Measurements from ENCODE around the gene CC2D2A. TPM values are rescaled to one million over a fixed set of nuclear protein-coding genes. Genes with fewer than 3 reads are reported as not detected.
"Not testable (repeated sequence)": the region's sequence is repeated elsewhere in the genome, so short reads cannot be mapped to it uniquely, and the experiment has no call there.

The CC2D2A gene
- total RNA-seq, 2 experiments from 2014 or later: not detected

DNA sequence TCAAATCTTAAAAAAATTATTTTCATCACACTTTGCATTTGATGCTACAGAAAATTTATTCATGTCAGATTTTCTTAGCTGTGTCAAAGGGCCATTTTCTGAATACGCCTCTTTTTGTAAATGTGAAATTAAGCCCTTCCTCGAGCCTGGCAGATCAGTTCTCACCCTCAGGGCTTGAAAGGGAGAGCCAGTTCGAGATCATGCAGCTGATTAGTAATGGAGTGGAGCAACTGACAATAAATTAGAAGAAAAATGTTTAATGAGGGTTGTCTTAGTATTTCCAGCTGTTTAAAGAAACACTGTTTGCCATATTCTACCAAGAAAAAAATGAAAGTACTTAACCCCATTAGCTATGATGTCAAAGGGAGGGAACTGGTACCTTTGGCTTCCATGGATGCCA, 28.7 kb downstream of the CC2D2A start:
- no peak overlapping the region for H3K27ac Mint-ChIP-seq
- peaks cover 8% of the 10 kb centered on the region for H3K27me3 Mint-ChIP-seq
- ChIA-PET POLR2A (no interaction called here), CTCF (no interaction called here)
- H3K4me1 Mint-ChIP-seq (ENCODE audit: low read depth): no peaks in the 10 kb centered on the region
- peaks cover 12% of the 10 kb centered on the region for H3K36me3 Mint-ChIP-seq
- no peak overlapping the region for H3K4me3 Mint-ChIP-seq
- H3K9me3 Mint-ChIP-seq: peaks cover 14% of the 10 kb centered on the region
- DNase-seq: no peak
- intact Hi-C loops (cut with micrococcal nuclease): no loop called here

DNA sequence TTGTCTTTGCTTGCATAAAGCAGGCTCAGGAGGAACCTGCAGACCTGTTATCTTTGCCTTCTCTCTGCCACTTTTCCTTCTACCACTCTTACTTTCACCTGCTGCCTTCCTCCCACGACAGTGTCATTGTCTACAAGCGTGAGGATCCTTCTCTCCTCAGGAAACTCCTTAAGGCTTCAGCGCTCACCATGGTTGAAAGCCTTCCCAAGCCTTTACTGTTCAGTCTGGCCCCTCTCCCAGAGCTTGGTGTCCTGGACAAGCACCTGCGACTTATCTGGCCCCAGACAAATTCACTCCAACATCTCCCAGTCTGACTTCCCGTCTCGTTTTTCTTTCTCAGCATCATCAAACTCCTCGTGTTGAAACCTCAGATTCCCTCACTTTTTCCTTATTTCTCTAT, 31.0 kb downstream of the CC2D2A start:
- intact Hi-C loops (cut with micrococcal nuclease): no loop called here
- H3K27me3 Mint-ChIP-seq: peaks cover 8% of the 10 kb centered on the region
- H3K4me1 Mint-ChIP-seq (ENCODE audit: low read depth): no peaks in the 10 kb centered on the region
- no peak overlapping the region for H3K4me3 Mint-ChIP-seq
- CTCF ChIA-PET: no interaction called here
- no peak for DNase-seq
- H3K9me3 Mint-ChIP-seq: peaks cover 14% of the 10 kb centered on the region
- POLR2A ChIA-PET: no interaction called here
- no peak overlapping the region for H3K27ac Mint-ChIP-seq
- peaks cover 12% of the 10 kb centered on the region for H3K36me3 Mint-ChIP-seq

DNA sequence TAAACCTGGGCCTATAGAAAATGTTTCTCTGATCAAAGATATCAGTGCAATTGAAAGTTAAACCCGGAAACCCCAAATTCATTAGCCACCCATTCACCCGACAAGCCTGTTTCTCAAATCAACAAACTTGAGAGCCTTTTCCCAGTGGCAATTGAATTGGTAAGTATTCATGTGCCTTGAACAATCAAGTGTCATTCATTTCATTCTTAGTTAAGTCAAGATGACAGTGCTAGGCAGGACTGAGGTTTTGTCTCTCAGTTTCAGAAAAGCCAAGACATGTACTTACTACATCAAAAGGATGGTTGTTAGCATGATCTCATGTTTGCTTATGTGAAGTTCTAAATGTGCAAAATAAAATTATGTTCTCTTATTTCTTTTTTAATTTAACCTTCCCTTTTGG, 32.3 kb downstream of the CC2D2A start:
- intact Hi-C loops (cut with micrococcal nuclease): no loop called here
- ChIA-PET CTCF (no interaction called here), POLR2A (no interaction called here)

GRCh38 chr4:15502384-15502783, 32.7 kb downstream of the CC2D2A start:
- POLR2A ChIA-PET: no interaction called here
- H3K27ac Mint-ChIP-seq: no peak overlapping the region

More for the DNA sequence above, 32.3 kb downstream of the CC2D2A start:
- DNase-seq: no peak
- peaks cover 9% of the 10 kb centered on the region for H3K36me3 Mint-ChIP-seq
- H3K9me3 Mint-ChIP-seq: peaks cover 10% of the 10 kb centered on the region
- H3K27me3 Mint-ChIP-seq: peaks cover 8% of the 10 kb centered on the region
- no peak overlapping the region for H3K4me3 Mint-ChIP-seq
- no peaks in the 10 kb centered on the region for H3K4me1 Mint-ChIP-seq (ENCODE audit: low read depth)
- H3K27ac Mint-ChIP-seq: no peak overlapping the region

GRCh38 chr4:15504041-15504440, 34.4 kb downstream of the CC2D2A start:
- Mint-ChIP-seq H3K4me3 (no peak overlapping the region), H3K27me3 (peaks cover 4% of the 10 kb centered on the region), H3K27ac (no peak overlapping the region), H3K9me3 (no peaks in the 10 kb centered on the region), H3K36me3 (peaks cover 3% of the 10 kb centered on the region), H3K4me1 (ENCODE audit: low read depth) (no peaks in the 10 kb centered on the region)
- DNase-seq: no peak
- intact Hi-C loops (cut with micrococcal nuclease): no loop called here
- ChIA-PET POLR2A (no interaction called here), CTCF (interaction anchor here (1.2 kb wide), 1 partner anchor 25 kb away, joined by 3 read pairs; no protein-coding TSS in a partner anchor)

More at GRCh38 chr4:15502384-15502783, 32.7 kb downstream of the CC2D2A start:
- DNase-seq: no peak
- Mint-ChIP-seq H3K9me3 (peaks cover 6% of the 10 kb centered on the region), H3K27me3 (peaks cover 8% of the 10 kb centered on the region), H3K4me1 (ENCODE audit: low read depth) (no peaks in the 10 kb centered on the region), H3K36me3 (peaks cover 8% of the 10 kb centered on the region), H3K4me3 (no peak overlapping the region)
- intact Hi-C loops (cut with micrococcal nuclease): no loop called here
- CTCF ChIA-PET: no interaction called here

DNA sequence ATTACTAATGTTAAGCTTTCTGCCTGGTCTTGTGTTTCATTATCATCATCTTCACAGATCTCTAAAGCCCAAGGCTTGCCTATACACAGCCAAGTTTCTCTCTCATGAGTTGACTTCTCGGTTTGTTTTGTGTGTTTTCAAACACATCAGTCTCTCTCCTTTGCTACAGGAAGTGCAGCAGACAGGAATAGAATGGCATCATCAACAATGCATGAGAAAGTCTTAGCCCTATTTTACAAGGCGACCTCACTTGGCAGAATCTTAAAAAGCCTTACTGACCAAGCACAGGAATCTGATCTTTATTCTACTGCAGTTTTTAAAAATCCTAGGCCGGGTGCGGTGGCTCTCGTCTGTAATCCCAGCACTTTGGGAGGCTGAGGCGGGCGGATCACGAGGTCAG, 36.8 kb downstream of the CC2D2A start:
- Mint-ChIP-seq H3K27me3 (peaks cover under 1% of the 10 kb centered on the region), H3K27ac (no peak overlapping the region), H3K4me1 (ENCODE audit: low read depth) (no peaks in the 10 kb centered on the region), H3K4me3 (no peak overlapping the region), H3K36me3 (peaks cover under 1% of the 10 kb centered on the region), H3K9me3 (no peaks in the 10 kb centered on the region)
- CTCF ChIA-PET: no interaction called here
- no peak for DNase-seq
- POLR2A ChIA-PET: no interaction called here
- intact Hi-C loops (cut with micrococcal nuclease): no loop called here

GRCh38 chr4:15507679-15508078, 38.0 kb downstream of the CC2D2A start:
- ChIA-PET CTCF (no interaction called here), POLR2A (no interaction called here)
- H3K4me1 Mint-ChIP-seq (ENCODE audit: low read depth): no peaks in the 10 kb centered on the region
- no peaks in the 10 kb centered on the region for H3K27me3 Mint-ChIP-seq
- no peaks in the 10 kb centered on the region for H3K9me3 Mint-ChIP-seq
- H3K36me3 Mint-ChIP-seq: peaks cover 6% of the 10 kb centered on the region
- H3K27ac Mint-ChIP-seq: no peak overlapping the region
- H3K4me3 Mint-ChIP-seq: no peak overlapping the region
- DNase-seq: no peak
- intact Hi-C loops (cut with micrococcal nuclease): no loop called here

GRCh38 chr4:15510961-15511360, 41.3 kb downstream of the CC2D2A start:
- intact Hi-C loops (cut with micrococcal nuclease): no loop called here
- ChIA-PET POLR2A (no interaction called here), CTCF (no interaction called here)
- H3K27me3 Mint-ChIP-seq: no peaks in the 10 kb centered on the region
- no peak overlapping the region for H3K4me3 Mint-ChIP-seq
- no peaks in the 10 kb centered on the region for H3K4me1 Mint-ChIP-seq (ENCODE audit: low read depth)
- H3K36me3 Mint-ChIP-seq: peaks cover 6% of the 10 kb centered on the region
- H3K9me3 Mint-ChIP-seq: no peaks in the 10 kb centered on the region
- DNase-seq: no peak
- no peak overlapping the region for H3K27ac Mint-ChIP-seq

GRCh38 chr4:15513545-15513944, 43.9 kb downstream of the CC2D2A start:
- Mint-ChIP-seq H3K4me1 (ENCODE audit: low read depth) (no peaks in the 10 kb centered on the region), H3K4me3 (no peak overlapping the region), H3K9me3 (no peaks in the 10 kb centered on the region), H3K36me3 (peaks cover 10% of the 10 kb centered on the region), H3K27me3 (no peaks in the 10 kb centered on the region), H3K27ac (no peak overlapping the region)
- POLR2A ChIA-PET: no interaction called here
- intact Hi-C loops (cut with micrococcal nuclease): no loop called here
- DNase-seq: no peak
- CTCF ChIA-PET: no interaction called here

- Mint-ChIP-seq H3K4me1 (ENCODE audit: low read depth) (no peaks in the 10 kb centered on the region), H3K36me3 (peaks cover 20% of the 10 kb centered on the region), H3K27ac (no peak overlapping the region), H3K4me3 (no peak overlapping the region), H3K27me3 (no peaks in the 10 kb centered on the region), H3K9me3 (peaks cover 9% of the 10 kb centered on the region)
- intact Hi-C loops (cut with micrococcal nuclease): no loop called here
- no peak for DNase-seq
- POLR2A ChIA-PET: no interaction called here
- CTCF ChIA-PET: no interaction called here
These were observed 45.4 kb downstream of the CC2D2A start for GRCh38 chr4:15515106-15515505.

- Mint-ChIP-seq H3K27ac (no peak overlapping the region), H3K9me3 (peaks cover 9% of the 10 kb centered on the region), H3K4me1 (ENCODE audit: low read depth) (no peaks in the 10 kb centered on the region), H3K27me3 (no peaks in the 10 kb centered on the region), H3K4me3 (no peak overlapping the region), H3K36me3 (peaks cover 20% of the 10 kb centered on the region)
- no peak for DNase-seq
- ChIA-PET POLR2A (no interaction called here), CTCF (interaction anchor here (1.2 kb wide), 1 partner anchor 289 kb away, joined by 3 read pairs; no protein-coding TSS in a partner anchor)
- intact Hi-C loops (cut with micrococcal nuclease): no loop called here
These were observed 46.8 kb downstream of the CC2D2A start for GRCh38 chr4:15516494-15516893.

DNA sequence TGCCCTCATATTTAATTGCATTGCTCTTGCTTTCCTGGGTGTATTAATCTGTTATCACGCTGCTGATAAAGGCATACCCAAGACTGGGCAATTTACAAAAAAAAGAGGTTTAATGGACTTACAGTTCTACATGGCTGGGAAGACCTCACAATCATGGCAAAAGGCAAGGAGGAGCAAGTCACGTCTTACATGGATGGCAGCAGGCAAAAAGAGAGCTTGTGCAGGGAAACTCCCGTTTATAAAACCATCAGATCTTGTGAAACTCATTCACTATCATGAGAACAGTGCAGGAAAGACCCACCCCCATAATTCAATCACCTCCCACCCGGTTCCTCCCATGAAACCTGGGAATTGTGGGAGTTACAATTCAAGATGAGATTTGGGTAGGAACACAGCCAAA, 48.0 kb downstream of the CC2D2A start:
- POLR2A ChIA-PET; intact Hi-C loops (cut with micrococcal nuclease); H3K27ac Mint-ChIP-seq: not testable (repeated sequence)

GRCh38 chr4:15521442-15522039, 51.9 kb downstream of the CC2D2A start:
- H3K27me3 Mint-ChIP-seq: no peaks in the 10 kb centered on the region
- CTCF ChIA-PET: no interaction called here

More for the DNA sequence above, 48.0 kb downstream of the CC2D2A start:
- H3K27me3 Mint-ChIP-seq; H3K4me1 Mint-ChIP-seq (ENCODE audit: low read depth); DNase-seq; H3K4me3 Mint-ChIP-seq; H3K9me3 Mint-ChIP-seq; CTCF ChIA-PET: not testable (repeated sequence)
- peaks cover 14% of the 10 kb centered on the region for H3K36me3 Mint-ChIP-seq

More at GRCh38 chr4:15521442-15522039, 51.9 kb downstream of the CC2D2A start:
- Mint-ChIP-seq H3K27ac (no peak overlapping the region), H3K4me3 (no peak overlapping the region), H3K4me1 (ENCODE audit: low read depth) (no peaks in the 10 kb centered on the region), H3K9me3 (peaks cover 9% of the 10 kb centered on the region), H3K36me3 (peaks cover 14% of the 10 kb centered on the region)
- no peak for DNase-seq
- intact Hi-C loops (cut with micrococcal nuclease): no loop called here
- POLR2A ChIA-PET: no interaction called here
